Right lobe of liver (tissue), 6 donors: ENCODE measurements around the gene DGUOK. TPM values are rescaled to one million over a fixed set of nuclear protein-coding genes. Genes with fewer than 3 reads are reported as not detected.

Experiments used
- ATAC-seq, 4 donors: fragments of 200-7000 bp; cut with Tn5 transposase; one replicate each; pipeline ENCODE4 v1.9.1; 2020; ENCODE audit warnings: mild to moderate bottlenecking in 4 of 4, moderate library complexity in 4 of 4
- DNase-seq, 3 donors: peaks; one replicate each; pipeline ENCODE4 v3.0.0-alpha.2; 2020
- H3K27ac ChIP-seq, 3 donors: fragments of 200-600 bp; one replicate each; pipeline ENCODE4 v1.8.0; 2022
- H3K27me3 ChIP-seq, 2 donors: fragments of 200-600 bp; one replicate each; pipeline ENCODE4 v1.8.0; 2022
- H3K36me3 ChIP-seq, 4 donors: fragments of 200-600 bp; sonication (generic) in 1 of 4; one replicate each; pipeline versions ENCODE4 v1.5.1 to v1.8.0; 2017 to 2022; ENCODE audit warnings: control low read depth in 1 of 4
- H3K4me1 ChIP-seq, 4 donors: fragments of 200-600 bp; sonication (generic) in 1 of 4; one replicate each; pipeline versions ENCODE4 v1.5.1 to v1.8.0; 2017 to 2022; ENCODE audit warnings: control low read depth in 1 of 4
- H3K4me3 ChIP-seq, 3 donors: fragments of 200-600 bp; one replicate each; pipeline ENCODE4 v1.8.0; 2022
- H3K9me3 ChIP-seq, 4 donors: fragments of 200-600 bp; sonication (generic) in 1 of 4; one replicate each; pipeline versions ENCODE4 v1.5.1 to v1.8.0; 2017 to 2022; ENCODE audit warnings: control low read depth in 1 of 4
- POLR2A ChIP-seq: fragments of 450-650 bp; IDR thresholded peaks from one replicate; pipeline ENCODE4 v1.6.1; 2017; ENCODE audit warnings: antibody characterized with exemption, mild to moderate bottlenecking
- WGBS: methylation state at CpG from one replicate; pipeline ENCODE4 v1.1.6; 2018; ENCODE audit warnings: low coverage, low lambda C conversion rate; ENCODE audit not compliant: insufficient coverage; ENCODE audit errors: missing lambda C conversion rate; 5-methylcytosine and 5-hydroxymethylcytosine counted together
- intact Hi-C, 2 donors: fragments of 100-400 bp; cut with DNase I; formaldehyde crosslinking; loops; one replicate each; pipeline versions ENCODE4 v1.11.2 to v1.14.1; 2022
- total RNA-seq, 6 experiments: library from RNA; depleted of rRNA in 2 of 6; stranded (reverse); fragments of >200 nt in 2 of 6; fragmentation: NEBNext Ultra II Directional in 3 of 6; extraction: Animal tissue kit (Norgen Biotek cat#: 25700) in 3 of 6; gene quantifications; one replicate each; pipeline versions ENCODE4 v1.1.0 to v1.2.4, GENCODE V29; 2016 to 2023
- TF ChIP-seq, protein P1 (sequence below), 4 donors: fragments of 200-600 bp in 3 of 4; fragments of 450-650 bp in 1 of 4; IDR thresholded peaks; one replicate each; pipeline versions ENCODE4 v1.5.1 to v1.8.0; 2016 to 2022; ENCODE audit warnings: antibody characterized with exemption in 4 of 4, mild to moderate bottlenecking in 2 of 4
- donor health status: DM: no; HTN: yes; CAD: no.
- donor health status: DM: no; HTN: no; CAD: no.
- donor health status: DM: no; HTN: no; CAD: no.
- donor health status: DM: no; HTN: yes; CAD: no.
- donor health status: DM: no; HTN: yes; CAD: no.

Gene DGUOK
- total RNA-seq, 6 experiments from 2014 or later: 16.6 to 33.1 (median 22.6) TPM

- Histone ChIP-seq H3K4me1 (peaks cover 0 to 7% (median 0%) of the 10 kb centered on the region in 4 donors), H3K36me3 (no peaks in the 10 kb centered on the region), H3K9me3 (no peaks in the 10 kb centered on the region), H3K4me3 (no peak overlapping the region), H3K27ac (no peak overlapping the region), H3K27me3 (no peaks in the 10 kb centered on the region)
- intact Hi-C loops: no loop called here
- no peak for TF ChIP-seq POLR2A
- TF ChIP-seq, protein P1, sequence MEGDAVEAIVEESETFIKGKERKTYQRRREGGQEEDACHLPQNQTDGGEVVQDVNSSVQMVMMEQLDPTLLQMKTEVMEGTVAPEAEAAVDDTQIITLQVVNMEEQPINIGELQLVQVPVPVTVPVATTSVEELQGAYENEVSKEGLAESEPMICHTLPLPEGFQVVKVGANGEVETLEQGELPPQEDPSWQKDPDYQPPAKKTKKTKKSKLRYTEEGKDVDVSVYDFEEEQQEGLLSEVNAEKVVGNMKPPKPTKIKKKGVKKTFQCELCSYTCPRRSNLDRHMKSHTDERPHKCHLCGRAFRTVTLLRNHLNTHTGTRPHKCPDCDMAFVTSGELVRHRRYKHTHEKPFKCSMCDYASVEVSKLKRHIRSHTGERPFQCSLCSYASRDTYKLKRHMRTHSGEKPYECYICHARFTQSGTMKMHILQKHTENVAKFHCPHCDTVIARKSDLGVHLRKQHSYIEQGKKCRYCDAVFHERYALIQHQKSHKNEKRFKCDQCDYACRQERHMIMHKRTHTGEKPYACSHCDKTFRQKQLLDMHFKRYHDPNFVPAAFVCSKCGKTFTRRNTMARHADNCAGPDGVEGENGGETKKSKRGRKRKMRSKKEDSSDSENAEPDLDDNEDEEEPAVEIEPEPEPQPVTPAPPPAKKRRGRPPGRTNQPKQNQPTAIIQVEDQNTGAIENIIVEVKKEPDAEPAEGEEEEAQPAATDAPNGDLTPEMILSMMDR (IDR thresholded peaks at IDR 0.05): no peak
- ATAC-seq (no peak), DNase-seq (no peak)
- WGBS: 78% methylated on average over 6 of the region's 8 CpGs
Observed at GRCh38 chr2:73998451-73998850, 71.8 kb downstream of the DGUOK start.

- Histone ChIP-seq H3K4me3 (no peak overlapping the region), H3K4me1 (peaks cover 0 to 7% (median 0%) of the 10 kb centered on the region in 4 donors), H3K36me3 (no peaks in the 10 kb centered on the region), H3K27ac (no peak overlapping the region), H3K9me3 (no peaks in the 10 kb centered on the region), H3K27me3 (no peaks in the 10 kb centered on the region)
- WGBS: 84% methylated on average over 3 of the region's 4 CpGs
- ATAC-seq: no peak
- DNase-seq: no peak
- intact Hi-C loops: no loop called here
- TF ChIP-seq, protein P1 (IDR thresholded peaks at IDR 0.05): no peak
- TF ChIP-seq POLR2A: no peak
Observed at GRCh38 chr2:73998933-73999332, 72.3 kb downstream of the DGUOK start.

GRCh38 chr2:73999881-74000597 lies 73.4 kb downstream of the DGUOK start:
- Histone ChIP-seq H3K9me3 (no peaks in the 10 kb centered on the region), H3K36me3 (no peaks in the 10 kb centered on the region), H3K27ac (no peak overlapping the region), H3K4me3 (no peak overlapping the region), H3K27me3 (no peaks in the 10 kb centered on the region), H3K4me1 (peaks cover 0 to 7% (median 0%) of the 10 kb centered on the region in 4 donors)
- peak in 1 of 4 donors; percentile 8 for ATAC-seq
- intact Hi-C loops: no loop called here
- no peak for DNase-seq
- TF ChIP-seq, protein P1 (IDR thresholded peaks at IDR 0.05): no peak
- no peak for TF ChIP-seq POLR2A
- 28% methylated on average over 6 of the region's 10 CpGs for WGBS

DNA sequence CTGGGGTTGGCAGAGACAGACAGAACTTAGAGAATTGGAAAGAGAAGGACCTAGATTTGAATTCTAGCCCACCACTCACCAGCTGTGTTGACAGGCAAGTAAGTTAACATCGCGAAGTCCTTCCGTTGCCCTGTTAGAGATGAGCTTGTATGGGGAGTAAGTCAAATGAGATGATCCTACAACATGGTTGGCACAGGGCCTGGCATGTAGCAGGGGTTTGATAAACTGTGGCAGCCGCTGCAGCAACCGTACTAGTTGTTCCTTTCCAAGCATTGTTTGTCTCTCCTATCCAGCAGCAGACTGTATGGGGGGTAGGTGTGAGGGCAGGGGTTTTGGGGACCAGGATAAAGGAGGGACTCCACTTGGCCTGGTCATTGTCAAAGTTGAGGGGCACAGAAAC lies 74.0 kb downstream of the DGUOK start:
- Histone ChIP-seq H3K27ac (no peak overlapping the region), H3K36me3 (no peaks in the 10 kb centered on the region), H3K27me3 (no peaks in the 10 kb centered on the region), H3K4me1 (peaks cover 0 to 7% (median 0%) of the 10 kb centered on the region in 4 donors), H3K9me3 (no peaks in the 10 kb centered on the region), H3K4me3 (no peak overlapping the region)
- ATAC-seq (no peak), DNase-seq (no peak)
- WGBS: 86% methylated on average over 5 of the region's 5 CpGs
- intact Hi-C loops: no loop called here
- TF ChIP-seq POLR2A: no peak
- TF ChIP-seq, protein P1 (IDR thresholded peaks at IDR 0.05): no peak
